ENCODE data around the gene C2orf42.
"Not testable (repeated sequence)": the region's sequence is repeated elsewhere in the genome, so short reads cannot be mapped to it uniquely, and the experiment has no call there.

Gene C2orf42

DNA sequence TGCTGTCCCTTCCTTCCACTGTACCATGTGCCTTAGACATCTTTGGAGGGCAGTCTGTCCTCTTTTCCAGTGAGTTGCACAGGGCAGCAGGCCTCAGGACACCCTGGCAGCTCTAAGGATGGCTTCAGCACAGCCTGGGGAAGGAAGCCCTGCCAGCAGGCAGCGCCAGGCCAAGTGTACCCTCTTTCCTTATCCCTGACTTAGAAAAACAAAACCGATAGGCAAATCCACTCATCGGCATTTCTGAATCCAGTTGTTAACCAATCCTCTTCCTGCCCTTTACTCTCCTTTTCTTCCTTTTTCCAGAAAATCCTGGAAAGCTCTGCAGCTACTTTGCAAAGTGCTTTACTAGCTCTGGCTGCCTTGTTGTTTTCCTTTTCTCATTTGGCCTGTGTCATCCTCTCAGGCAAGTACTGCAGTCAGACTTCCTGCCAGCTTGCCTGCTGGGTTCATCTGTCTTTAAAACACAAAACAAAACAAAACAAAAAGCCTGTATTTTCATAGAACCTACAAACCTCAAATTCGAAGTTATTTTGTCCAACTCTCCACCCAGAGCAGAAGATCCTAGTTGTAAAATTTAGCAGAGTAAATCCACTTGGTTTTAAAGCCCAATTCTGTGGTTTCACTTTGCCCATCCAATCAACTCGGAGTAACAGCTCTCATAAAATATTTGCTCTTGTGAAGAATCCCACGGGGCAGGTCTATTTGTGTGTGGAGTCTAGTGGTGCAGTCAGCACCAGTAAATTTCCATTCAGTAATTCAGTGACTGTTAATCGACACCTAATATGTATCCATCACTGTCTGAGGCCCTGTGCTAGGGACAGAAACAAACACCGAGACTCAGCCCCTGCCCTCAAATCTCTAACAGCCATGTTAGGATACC lies 58.3 kb downstream of the C2orf42 start:
- DNase-seq = no peak
- Histone ChIP-seq H3K4me3 (ENCODE audit: low read depth, low read length) (no peak overlapping the region), H3K36me3 (no peaks in the 10 kb centered on the region), H3K27me3 (no peaks in the 10 kb centered on the region), H3K9me3 (no peaks in the 10 kb centered on the region), H3K4me1 (peaks cover 5% of the 10 kb centered on the region; the same call in 1 of the 2 replicates)
- TF ChIP-seq, protein P1, sequence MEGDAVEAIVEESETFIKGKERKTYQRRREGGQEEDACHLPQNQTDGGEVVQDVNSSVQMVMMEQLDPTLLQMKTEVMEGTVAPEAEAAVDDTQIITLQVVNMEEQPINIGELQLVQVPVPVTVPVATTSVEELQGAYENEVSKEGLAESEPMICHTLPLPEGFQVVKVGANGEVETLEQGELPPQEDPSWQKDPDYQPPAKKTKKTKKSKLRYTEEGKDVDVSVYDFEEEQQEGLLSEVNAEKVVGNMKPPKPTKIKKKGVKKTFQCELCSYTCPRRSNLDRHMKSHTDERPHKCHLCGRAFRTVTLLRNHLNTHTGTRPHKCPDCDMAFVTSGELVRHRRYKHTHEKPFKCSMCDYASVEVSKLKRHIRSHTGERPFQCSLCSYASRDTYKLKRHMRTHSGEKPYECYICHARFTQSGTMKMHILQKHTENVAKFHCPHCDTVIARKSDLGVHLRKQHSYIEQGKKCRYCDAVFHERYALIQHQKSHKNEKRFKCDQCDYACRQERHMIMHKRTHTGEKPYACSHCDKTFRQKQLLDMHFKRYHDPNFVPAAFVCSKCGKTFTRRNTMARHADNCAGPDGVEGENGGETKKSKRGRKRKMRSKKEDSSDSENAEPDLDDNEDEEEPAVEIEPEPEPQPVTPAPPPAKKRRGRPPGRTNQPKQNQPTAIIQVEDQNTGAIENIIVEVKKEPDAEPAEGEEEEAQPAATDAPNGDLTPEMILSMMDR (IDR thresholded peaks at IDR 0.05; ENCODE audit: low read depth, low read length) = no peak

DNA sequence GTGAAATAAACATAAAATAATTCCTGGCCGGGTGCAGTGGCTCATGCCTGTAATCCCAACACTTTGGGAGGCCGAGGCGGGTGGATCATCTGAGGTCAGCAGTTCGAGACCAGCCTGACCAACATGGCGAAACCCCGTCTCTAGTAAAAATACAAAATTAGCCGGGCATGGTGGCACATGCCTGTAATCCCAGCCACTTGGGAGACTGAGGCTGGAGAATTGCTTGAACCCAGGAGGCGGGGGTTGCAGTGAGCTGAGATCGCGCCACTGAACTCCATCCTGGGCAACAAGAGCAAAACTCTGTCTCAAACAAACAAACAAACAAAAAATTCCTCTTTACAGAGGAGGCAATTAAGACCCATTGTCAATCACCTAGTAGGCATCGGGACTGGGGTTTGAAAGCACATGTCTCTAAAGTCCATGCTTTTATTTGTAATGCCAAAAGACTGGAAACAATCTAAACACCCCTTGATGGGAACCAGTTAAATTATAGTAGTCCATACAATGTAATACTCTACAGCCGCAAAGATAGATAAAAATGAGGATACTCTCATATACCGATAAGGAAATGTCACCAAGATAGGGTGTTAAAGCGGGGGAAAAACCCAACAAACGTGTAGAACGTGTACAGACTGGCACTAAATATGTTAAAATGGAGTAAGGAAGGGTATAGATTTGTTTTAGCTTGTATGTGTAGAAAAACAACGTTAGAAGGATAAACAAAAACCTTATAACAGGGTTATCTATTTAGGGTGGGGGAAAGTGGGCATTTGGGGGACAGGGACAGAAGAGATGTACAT lies 59.3 kb downstream of the C2orf42 start:
- DNase-seq; H3K4me3 ChIP-seq (ENCODE audit: low read depth, low read length); H3K36me3 ChIP-seq; H3K9me3 ChIP-seq; H3K27me3 ChIP-seq; H3K4me1 ChIP-seq: not testable (repeated sequence)

DNA sequence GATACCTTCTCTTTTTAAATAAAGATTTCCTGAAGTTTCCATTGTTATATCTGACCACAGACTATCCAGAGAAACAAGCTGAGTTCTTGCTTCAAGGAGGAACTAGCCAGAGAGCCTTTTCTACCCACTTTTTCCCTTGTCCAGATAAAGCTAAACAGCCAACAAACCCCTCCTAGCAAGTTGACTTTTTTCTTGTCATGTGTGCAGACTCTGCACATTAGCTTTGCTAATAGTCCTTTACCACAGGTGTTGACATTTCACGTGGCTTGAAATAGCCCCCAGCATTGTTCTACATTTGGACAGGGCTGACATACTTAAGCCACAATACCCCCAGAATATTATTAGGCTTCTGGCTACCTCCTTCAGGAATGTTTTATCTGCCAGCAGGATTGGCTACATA lies 62.8 kb downstream of the C2orf42 start:
- DNase-seq = no peak
- H3K4me1 ChIP-seq = peaks cover under 1% of the 10 kb centered on the region; the same call in 1 of the 2 replicates
- no peak overlapping the region for H3K4me3 ChIP-seq (ENCODE audit: low read depth, low read length)
- TF ChIP-seq, protein P1 (IDR thresholded peaks at IDR 0.05; ENCODE audit: low read depth, low read length) = no peak
- no peaks in the 10 kb centered on the region for H3K27me3 ChIP-seq
- H3K36me3 ChIP-seq = no peaks in the 10 kb centered on the region
- no peaks in the 10 kb centered on the region for H3K9me3 ChIP-seq

DNA sequence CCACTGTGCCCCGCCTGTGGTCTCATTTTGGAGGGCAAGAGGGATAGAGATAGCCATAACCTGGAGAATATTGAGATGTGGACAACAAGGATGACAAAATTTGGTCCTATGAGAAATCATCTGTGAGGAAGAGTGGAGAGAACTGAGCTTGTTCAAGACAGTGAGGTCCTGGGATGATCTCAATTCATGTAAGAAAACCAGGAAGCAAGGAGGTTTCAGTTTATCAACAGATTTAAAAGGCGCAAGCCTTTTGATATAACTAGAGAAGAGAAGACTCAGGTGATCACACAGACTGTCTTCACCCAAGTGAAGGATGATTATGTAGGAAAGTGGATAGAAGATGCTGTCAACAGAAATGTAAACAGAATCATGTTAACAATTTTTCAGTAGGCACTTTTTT lies 64.4 kb downstream of the C2orf42 start:
- no peaks in the 10 kb centered on the region for H3K27me3 ChIP-seq
- H3K4me3 ChIP-seq (ENCODE audit: low read depth, low read length) = no peak overlapping the region
- TF ChIP-seq, protein P1 (IDR thresholded peaks at IDR 0.05; ENCODE audit: low read depth, low read length) = no peak
- H3K36me3 ChIP-seq = no peaks in the 10 kb centered on the region
- H3K4me1 ChIP-seq = no peaks in the 10 kb centered on the region; the same call in 1 of the 2 replicates
- DNase-seq = no peak
- no peaks in the 10 kb centered on the region for H3K9me3 ChIP-seq

DNA sequence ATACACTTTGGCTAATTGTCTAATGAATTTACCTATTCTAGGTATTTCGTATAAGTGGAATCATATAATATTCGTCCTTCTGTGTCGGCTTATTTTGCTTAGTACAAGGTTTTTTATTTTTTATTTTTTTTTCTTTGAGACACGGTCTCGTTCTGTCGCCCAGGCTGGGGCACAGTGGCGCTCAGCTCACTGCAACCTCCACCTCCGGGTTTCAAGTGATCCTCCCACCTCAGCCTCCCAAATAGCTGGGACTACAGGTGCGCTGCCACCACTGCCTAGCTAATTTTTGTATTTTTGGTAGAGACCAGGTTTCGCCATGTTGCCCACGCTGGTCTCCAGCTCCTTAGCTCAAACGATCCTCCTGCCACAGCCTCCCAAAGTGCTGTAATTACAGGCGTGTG lies 65.3 kb downstream of the C2orf42 start:
- no peak for DNase-seq
- H3K27me3 ChIP-seq = no peaks in the 10 kb centered on the region
- TF ChIP-seq, protein P1 (IDR thresholded peaks at IDR 0.05; ENCODE audit: low read depth, low read length) = no peak
- no peaks in the 10 kb centered on the region for H3K9me3 ChIP-seq
- H3K4me1 ChIP-seq = no peaks in the 10 kb centered on the region; the same call in 1 of the 2 replicates
- H3K4me3 ChIP-seq (ENCODE audit: low read depth, low read length) = peak overlapping the region; percentile 77
- H3K36me3 ChIP-seq = no peaks in the 10 kb centered on the region

DNA sequence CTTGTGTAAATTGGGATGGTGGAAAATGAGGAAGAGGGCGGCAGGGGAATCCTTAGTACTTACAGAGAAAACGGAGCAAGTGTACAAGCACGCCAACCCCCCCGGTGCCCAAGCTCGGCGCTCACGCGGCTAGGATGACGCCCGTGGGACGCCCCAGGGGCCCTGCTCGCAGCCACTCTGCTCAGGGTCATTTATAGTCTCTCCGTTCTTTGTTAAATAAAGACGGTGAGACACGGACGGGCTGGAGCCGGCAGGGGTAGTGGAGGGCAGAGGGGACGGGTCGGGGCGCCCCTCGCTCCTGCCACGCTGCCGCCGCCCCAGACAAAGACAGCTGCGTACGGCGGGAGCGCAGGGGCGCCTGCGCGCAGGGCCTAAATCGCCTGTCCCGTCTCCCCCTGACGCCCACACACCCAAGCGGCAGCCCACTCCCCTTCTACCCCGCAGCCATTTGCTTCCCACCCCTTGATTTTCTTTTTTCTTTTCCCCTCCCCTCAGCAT lies 65.8 kb downstream of the C2orf42 start:
- H3K4me1 ChIP-seq = no peaks in the 10 kb centered on the region; the same call in 1 of the 2 replicates
- DNase-seq = peak; percentile 55
- TF ChIP-seq, protein P1 (IDR thresholded peaks at IDR 0.05; ENCODE audit: low read depth, low read length) = no peak
- no peaks in the 10 kb centered on the region for H3K27me3 ChIP-seq
- H3K4me3 ChIP-seq (ENCODE audit: low read depth, low read length) = peak overlapping the region; percentile 77
- no peaks in the 10 kb centered on the region for H3K36me3 ChIP-seq
- no peaks in the 10 kb centered on the region for H3K9me3 ChIP-seq
